LNCAP (cell line): Measurements from ENCODE around the gene PEX14.

ENCODE experiments used
- TF ChIP-seq, protein P1 (sequence below): fragments of 450-650 bp; IDR thresholded peaks from 2 replicates; pipeline ENCODE4 v1.5.1; 2017; ENCODE audit warnings: mild to moderate bottlenecking

Gene PEX14

DNA sequence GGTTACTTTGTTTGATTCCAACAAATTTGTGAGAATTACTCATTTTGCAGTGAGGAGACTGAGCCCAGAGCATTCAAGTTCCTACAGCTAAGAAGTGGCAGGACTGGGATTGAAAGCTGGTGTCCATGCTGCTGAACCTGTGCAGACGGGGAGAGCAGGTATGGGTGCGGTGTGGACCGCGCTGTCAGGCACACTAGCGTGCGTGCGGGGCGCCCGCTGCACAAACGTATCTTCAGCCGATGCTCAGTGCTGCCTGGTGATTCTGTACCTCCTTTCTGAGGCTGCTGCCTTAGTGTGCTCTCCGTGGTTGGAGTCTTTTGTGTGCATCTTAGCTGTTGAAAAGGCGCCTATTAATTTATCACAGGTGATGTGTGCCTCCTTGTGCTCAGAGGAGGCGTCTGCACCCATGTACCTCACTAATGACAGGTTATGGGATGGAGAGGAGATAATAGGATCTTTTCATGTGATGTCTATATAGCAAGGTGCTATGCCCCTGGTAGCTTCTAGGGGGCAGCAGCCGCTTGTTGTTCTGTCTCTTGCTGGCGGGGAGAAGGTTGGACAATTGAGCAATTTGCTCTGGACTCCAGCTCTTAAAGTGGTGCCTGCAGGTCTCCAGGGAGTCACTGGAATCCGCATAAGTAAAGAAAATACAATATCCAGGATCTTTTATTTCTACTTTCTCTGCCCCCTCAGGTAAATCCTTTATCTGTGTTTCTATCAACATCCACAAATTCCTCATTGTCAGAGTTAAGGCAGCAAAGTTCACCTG lies 32.5 kb downstream of the PEX14 start:
- TF ChIP-seq, protein P1, sequence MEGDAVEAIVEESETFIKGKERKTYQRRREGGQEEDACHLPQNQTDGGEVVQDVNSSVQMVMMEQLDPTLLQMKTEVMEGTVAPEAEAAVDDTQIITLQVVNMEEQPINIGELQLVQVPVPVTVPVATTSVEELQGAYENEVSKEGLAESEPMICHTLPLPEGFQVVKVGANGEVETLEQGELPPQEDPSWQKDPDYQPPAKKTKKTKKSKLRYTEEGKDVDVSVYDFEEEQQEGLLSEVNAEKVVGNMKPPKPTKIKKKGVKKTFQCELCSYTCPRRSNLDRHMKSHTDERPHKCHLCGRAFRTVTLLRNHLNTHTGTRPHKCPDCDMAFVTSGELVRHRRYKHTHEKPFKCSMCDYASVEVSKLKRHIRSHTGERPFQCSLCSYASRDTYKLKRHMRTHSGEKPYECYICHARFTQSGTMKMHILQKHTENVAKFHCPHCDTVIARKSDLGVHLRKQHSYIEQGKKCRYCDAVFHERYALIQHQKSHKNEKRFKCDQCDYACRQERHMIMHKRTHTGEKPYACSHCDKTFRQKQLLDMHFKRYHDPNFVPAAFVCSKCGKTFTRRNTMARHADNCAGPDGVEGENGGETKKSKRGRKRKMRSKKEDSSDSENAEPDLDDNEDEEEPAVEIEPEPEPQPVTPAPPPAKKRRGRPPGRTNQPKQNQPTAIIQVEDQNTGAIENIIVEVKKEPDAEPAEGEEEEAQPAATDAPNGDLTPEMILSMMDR: peak; percentile 92

DNA sequence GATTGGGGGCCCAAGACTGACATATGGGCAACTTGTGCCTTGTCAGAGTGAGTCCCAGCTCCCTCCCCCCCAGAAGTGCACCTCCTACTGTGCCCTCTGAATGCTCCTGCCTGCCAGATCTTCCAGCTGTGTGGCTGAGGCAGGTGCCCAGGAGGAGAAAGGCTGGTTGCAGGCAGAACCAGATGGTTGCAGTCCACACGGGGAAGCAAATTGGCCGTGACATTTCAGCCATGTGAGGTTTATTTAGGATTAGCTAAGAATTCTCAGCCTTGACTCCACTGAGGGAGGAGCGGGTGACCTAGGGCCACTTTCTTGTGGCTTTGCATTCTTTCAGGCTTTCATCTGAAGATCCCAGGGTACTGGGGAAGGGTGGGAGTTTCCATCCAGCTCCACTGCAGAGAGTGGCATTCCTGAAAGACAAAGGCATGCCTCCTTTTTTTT lies 33.8 kb downstream of the PEX14 start:
- TF ChIP-seq, protein P1: no peak

DNA sequence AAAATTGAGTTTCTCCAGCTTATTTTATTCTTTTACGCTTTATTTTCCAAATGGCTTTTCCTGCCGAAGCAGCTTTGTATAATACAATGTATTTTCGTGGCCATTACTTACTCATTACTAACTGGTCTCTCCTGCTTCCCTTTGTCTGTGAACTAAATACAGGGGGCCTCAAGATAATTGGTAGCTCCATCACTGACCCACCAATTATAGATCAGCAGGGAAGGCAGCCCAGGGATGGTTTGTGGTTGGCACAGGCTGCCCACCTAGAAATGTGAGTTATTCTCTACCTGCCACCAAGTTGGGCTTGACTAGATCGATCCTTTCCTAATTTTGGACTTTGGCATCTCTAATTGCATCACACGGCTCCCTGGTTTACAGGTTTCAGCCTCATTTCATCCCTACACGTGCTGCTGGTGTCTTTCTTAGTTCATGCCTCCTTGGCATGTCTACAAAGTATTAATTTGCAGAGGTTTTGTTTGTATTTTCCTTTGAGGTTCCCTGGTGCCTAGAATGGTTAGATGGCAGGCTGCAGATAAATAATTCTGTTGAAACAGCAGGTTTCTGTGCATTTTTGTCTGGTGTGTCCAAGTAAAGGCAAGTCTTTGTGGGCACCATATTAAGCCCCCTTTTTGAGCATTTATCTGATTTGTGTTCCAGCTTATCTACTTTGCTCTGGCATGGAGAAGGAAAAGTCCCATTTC lies 35.2 kb downstream of the PEX14 start:
- TF ChIP-seq, protein P1: no peak

DNA sequence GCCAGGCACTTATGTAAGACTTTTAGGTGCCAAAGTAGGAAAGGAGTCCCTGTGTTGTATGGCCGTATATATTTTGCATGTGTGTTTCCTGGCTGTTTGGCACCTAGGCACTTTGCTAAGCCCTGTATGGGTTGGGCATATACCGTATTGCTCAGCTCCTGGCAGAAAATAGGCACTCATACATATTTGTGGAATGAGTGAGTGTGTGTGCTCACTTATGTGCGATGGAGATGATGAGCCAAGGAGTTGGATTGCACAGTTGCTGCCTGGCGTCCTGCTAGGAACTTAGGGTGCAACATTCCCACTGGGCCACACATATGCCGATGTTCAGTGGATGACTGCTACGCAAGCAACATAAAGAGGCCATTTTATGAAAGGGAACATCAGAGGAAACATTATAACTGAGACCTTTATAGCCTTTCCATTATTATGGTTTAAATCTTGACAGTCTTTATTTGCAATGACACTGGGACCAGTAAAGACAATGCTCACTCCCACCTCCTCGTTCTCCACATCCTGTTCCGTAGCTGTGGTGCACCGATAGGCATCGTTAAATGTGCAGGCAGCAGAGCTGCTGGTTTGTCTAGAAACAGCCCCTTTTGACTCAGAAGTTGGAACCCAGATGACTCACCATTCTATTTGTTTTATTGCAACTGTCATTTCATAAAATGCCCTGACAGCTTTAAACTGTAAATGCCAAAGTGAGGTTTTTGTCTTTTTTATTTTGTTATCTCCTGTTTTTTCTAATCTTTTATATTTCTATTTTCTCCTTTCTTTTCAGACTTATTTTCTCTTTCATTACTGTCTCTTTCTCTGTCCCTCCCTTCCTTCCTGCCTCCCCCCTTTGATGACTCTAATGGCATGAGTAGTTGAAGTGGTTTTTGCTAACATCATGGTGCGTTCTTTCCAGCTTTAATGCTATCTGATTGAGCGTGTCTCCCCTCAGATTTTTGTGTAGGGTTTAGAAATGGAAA lies 36.1 kb downstream of the PEX14 start:
- TF ChIP-seq, protein P1: no peak

DNA sequence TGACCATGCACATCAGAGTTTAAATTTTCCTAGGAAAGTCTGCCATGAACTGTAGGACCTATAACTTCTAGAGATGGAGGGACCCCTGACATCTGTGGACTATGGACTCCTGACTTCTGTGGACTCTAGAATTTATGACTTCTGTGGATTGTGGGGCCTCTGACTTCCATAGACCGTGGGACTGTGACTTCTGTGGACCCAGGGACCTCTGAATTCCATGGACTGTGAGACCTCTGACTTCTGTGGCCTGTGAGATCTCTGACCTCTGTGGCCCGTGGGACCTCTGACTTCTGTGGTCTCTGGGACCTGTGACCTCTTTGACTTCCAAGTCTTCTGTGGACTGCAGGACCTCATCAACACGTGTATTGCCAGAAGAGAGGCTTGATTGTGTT lies 36.7 kb downstream of the PEX14 start:
- TF ChIP-seq, protein P1: no peak

DNA sequence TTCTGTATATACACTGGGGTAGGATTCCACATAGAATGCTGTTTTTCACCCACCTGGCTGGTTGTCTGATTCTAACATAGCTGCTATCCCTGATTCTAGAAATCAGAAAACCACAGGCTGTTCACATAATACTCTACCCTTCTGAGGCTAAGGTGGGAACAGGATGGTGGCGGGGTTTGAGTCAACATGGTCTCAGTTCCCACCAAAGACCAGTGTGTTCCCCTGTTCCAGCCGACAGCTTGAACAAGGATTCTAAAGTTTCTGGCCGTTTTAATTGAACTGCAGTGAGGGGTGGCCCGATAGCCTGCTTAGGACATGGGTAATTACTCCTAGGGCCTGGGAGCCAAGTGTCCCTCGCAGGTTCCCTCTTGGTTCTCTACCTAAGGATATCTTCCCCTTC lies 38.4 kb downstream of the PEX14 start:
- TF ChIP-seq, protein P1: no peak
